HG02610 (cell line): ENCODE data around the gene STK10.

Source experiments
- ATAC-seq: cut with Tn5 transposase; IDR thresholded peaks from one replicate; pipeline ENCODE4 v1.9.1; 2021; ENCODE audit warnings: mild to moderate bottlenecking, moderate library complexity; ENCODE audit not compliant: unreplicated experiment

STK10 gene

GRCh38 chr5:172144931-172145869 lies 42.8 kb downstream of the STK10 start:
- ATAC-seq = no peak

DNA sequence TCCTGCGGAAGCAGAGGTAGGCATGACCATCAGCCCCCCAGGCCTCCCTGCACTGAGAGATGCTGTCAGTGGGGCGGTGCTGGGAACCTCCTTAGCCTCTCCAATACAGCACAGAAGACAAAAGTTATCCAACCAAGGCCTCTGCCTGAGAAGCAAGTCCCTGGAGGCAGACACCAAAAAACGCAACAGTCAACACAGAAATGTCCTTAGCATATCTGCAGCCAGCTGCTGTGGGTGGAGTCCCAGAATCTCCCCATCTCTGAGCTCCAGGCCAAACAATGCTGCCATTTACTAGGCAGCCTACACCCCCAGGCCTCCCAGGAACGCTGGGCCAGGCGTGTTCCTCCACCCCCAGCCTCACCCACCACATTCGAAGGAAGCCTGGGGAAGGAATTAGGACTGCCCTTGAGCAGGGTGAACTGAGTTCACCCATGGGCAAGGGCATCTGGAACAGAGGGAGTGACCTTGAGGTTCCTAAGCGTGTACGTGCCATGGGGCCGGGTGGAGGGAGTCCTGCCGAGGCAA lies 43.7 kb downstream of the STK10 start:
- ATAC-seq = peak; percentile 85

GRCh38 chr5:172143875-172144274 lies 44.1 kb downstream of the STK10 start:
- ATAC-seq = no peak

- ATAC-seq = no peak
These were observed 45.3 kb downstream of the STK10 start for GRCh38 chr5:172142709-172143215.

DNA sequence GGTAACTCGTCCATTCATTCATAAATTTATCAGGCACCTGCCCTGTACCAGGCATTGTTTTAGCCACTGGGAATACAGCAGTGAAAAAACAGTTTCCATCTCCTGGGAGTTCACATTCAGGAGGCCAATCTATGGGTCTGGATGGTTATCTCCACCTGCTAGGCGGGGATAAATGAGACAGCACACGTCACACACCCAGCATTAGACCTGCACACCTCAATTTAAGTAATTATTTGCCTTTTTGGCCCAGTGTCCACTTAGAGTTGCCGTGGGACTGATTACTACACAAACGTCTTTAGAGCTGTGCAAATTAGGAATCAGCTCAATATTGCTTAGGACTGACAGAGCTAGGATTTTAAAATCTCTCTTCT lies 46.1 kb downstream of the STK10 start:
- no peak for ATAC-seq

- no peak for ATAC-seq
These were observed 47.2 kb downstream of the STK10 start for GRCh38 chr5:172140866-172141265.

DNA sequence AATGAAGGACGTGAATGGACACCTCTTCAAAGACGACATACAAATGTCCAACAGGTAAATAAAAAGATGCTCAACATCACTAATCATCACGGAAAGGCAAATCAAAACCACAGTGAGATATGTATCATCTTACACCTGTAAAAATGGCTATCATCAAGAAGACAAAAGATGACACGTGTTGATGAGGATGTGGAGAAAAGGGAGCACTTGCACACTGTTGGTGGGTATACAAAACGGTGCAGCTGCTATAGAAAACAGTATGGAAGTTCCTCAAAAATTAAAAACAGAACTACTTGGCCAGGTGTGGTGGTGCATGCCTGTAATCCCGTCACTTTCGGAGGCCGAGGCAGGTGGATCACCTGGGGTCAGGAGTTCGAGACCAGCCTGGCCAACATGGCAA lies 47.9 kb downstream of the STK10 start:
- ATAC-seq = no peak

GRCh38 chr5:172137046-172137445 lies 51.0 kb downstream of the STK10 start:
- ATAC-seq = no peak

DNA sequence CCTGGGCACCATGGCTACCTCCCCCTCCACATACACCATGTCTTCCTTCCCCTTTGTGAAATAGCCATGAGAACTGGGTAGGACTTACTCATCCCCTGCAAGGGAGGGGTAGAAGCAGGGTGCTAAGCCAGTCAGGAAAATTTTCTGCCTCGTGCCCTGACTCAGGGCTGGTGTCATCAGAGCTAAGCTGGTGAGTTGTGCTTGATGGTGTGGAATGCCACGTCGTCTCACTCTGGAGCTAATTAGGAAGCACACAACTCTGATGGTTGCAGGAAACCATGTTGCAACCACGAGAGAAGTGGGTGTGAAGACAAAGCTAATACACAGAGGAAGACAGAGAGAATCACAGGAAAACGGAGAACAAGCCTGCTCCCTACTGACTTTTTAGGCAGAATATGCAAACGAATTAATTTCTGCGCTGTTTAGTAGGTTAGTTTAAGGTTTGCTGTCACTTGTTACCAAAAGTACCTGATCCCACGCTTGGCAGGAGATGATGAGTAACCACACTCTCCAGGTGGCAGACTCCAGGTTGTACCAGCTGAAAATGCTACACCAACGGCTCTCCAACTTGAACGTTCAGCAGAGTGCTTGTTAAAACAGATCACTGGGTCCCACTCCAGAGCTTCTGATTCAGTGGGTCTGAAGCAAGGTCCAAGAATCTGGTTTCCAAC lies 54.5 kb downstream of the STK10 start:
- peak; percentile 80 for ATAC-seq

- ATAC-seq = no peak
These were observed 56.3 kb downstream of the STK10 start for GRCh38 chr5:172131690-172132089.

DNA sequence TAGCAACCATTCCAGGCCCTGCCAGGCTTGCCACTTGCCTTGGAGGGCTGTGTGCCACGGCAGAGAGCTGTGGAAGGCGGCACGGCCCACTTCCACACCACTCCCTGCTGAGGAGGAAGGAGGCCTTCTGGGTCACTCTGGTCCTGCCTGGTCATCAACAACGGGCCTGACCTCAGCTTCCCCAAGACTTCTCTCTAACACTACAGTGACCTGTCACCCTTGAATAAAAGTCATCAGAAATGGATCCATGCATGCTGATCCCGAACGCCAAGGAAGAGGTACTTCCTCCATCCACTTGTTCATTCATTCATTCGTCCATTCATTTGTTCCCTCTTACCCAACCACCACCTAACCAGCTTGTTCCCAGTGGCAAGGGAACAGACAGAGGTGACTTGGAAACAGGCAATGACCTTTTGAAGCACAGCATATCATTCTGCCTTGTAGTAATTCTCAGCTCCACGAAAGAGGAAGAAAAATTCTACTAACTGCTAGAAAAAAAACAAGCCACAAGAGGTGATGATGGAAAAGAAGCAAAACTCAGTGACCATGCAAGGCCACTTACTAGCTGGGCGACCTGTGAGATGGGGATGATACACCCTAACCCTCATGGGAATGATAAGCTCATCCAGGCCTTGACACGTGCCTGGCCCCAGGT lies 58.6 kb downstream of the STK10 start:
- no peak for ATAC-seq

DNA sequence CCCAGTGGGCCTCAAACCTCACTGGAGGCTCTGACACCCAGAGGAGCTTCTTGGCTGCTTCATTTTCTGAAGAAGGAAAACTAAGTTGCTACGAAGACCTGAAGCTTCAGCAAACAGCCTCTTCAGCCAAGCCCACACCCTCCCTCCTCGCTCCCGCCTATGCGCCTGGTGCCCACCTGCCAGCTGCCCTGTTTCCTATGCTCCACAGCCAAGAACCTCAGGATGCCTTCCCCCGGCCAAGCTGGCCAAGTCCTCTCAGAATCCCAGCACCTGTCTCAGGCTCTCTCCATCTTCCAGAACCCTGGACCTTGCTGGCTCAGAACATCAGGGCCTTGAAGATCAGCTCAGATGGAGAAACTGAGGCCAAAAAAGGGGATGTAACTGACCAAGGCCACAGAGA lies 60.4 kb downstream of the STK10 start:
- no peak for ATAC-seq

GRCh38 chr5:172123269-172123692 lies 64.7 kb downstream of the STK10 start:
- ATAC-seq = no peak

DNA sequence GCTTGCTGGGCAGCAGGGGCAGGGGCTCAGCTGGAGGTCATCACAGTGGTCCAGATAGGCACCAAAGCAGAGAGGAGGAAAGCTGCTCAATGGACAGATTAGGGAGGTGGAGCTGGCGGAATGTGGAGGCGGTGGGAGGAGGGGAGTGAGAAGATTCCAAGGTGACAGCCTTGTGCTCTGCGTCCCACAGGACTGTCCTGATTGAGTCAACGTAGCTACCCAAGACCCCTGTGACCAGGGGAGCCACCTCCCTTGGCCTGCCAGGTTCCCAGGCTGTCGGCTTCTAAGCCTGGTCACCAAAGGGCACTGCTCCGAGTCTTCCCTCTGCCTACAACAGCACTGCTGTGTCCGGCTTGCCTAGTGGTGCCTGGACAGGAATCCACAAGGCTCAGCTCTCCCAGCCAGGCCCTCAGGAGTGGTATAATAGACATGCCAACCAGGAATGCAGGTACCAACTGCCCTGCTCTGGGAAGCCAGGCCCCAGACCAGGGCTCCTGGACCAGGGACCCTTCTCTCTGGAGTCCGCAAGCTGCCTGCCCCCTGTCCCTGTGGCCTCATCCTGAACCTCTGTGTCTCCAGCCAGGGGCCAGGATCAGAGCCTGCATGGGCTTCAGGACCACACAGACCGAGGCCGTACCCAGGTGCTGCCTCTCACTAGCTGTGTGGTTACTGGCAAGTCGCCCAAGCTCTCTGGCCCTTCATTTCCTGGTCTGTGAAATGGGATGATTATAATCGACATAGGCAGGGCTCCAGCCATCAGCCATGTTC lies 67.9 kb downstream of the STK10 start:
- no peak for ATAC-seq

DNA sequence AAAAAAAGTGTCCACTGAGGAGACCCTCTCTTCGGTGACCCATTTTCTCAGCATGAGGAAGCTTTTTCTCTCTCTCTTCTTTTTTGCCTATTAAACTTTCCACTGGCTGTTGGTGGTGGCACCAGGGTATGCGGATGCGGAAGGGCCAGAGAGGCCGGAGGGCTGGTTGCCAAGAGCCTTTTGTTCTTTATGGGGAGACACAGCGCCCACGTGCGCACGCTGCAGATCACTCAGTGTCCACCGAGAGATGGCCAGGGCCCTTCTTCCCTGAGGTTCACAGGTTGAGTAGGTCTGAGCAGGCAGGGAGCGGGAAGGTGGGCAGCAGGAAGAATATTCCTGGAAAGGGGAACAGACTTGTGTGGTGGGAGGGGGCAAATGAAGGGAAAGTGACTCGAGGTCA lies 69.1 kb downstream of the STK10 start:
- ATAC-seq = no peak

- no peak for ATAC-seq
These were observed 69.9 kb downstream of the STK10 start for GRCh38 chr5:172117977-172118701.

- no peak for ATAC-seq
These were observed 72.5 kb downstream of the STK10 start for GRCh38 chr5:172115541-172115982.

DNA sequence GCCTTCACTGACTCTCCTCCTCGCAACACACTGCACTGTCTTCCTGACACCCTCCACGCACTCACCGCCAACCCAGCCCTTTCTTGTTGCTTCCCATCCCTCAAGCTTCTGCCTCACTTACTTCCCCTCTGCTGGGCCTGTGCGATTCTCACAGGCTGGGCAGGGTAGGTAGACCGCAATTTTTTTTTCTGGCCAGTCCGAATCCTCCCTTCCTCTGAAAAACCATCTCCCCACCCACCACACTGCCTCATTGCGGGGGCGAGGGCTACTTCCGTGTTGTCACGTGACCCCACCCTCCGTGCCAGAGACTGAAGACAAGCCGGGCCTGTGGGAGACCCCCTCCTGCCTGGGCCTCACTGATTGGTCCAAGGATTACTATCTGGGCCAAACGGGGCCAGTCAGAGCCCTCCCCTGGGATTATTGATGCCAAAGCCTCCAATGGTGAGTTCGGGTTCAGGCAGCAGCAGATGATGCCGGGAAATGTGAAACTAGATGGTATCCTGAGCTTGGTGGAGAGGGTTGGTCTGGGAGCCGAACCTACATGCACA lies 73.1 kb downstream of the STK10 start:
- peak; percentile 49 for ATAC-seq

DNA sequence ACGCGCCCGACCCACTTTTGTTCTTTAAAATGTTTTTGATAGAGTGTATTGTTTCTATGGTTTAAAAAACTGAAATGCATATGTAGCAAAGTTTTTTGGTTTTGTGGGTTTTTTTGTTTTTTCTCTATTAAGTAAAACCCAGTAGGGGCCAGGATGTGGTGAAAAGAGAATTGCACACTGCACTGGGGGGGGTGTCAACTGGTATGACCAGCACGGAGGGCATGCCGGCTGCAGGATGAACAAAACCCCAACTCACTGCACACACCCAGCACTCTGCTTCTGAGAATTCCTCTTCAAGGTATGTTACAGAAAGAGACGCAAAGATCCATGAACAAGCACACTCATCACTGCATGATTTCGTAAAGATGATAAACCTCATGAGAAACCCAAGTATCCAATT lies 75.0 kb downstream of the STK10 start:
- ATAC-seq = no peak

DNA sequence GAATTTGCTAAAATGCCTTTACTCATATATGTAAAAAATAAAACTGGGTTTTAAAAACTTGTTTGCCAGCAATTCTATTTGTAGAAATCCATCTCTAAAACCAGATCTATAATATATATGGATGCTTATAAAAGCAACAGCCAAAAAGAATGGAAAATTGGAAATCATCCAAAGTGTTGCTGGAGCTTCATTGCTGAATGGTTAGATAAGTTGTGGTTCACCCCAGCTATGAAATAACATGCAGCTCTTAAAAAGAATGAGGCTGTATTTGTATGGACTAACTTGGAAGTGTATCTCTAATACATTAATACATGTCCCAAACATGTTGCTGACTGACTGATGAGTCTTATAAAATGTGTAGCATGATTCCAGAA lies 76.2 kb downstream of the STK10 start:
- no peak for ATAC-seq
